ENCODE measurements around the gene CENPW. TPM values are rescaled to one million over a fixed set of nuclear protein-coding genes. Genes with fewer than 3 reads are reported as not detected.

CENPW gene
- total and polyA plus RNA-seq, 4 donors, result 0.67 to 8.3 (median 2.2) TPM

DNA sequence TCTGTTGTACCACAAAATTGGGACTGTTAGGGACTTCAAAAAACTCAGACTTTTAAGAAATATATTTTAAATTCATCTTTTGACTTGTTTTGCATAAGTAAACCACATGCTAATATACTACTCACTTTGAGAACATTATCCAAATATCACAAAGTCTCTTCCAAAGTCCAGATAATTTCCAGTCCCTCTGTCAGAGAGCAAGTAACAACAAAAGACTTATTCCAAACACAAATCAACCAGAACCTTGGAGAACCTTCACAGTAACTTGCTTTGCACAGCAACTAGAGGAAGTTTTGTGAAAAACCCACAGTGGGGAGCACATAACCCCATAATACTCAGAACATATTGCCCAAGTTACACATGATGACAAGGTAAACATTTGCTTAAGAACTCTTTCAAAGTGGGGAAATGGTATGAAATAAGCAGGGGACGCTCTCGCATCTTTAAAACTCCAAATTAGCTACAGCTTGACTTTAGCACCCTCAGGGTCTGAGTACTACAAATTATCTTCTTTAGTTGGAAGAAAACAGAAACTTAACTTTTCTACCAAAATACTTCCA, 37.8 kb downstream of the CENPW start:
- peaks cover 0 to under 1% (median 0%) of the 10 kb centered on the region in 4 donors for H3K9me3 ChIP-seq (ENCODE audit: control insufficient read depth in 4 of 4, low read length in 3 of 4)
- DNase-seq (ENCODE audit: low spot score), result no peak
- H3K4me1 ChIP-seq (ENCODE audit: control insufficient read depth in 4 of 4, insufficient read depth in 4 of 4, low read length in 3 of 4), result peaks cover 3 to 27% (median 10%) of the 10 kb centered on the region in 4 donors
- TF ChIP-seq, protein P1, sequence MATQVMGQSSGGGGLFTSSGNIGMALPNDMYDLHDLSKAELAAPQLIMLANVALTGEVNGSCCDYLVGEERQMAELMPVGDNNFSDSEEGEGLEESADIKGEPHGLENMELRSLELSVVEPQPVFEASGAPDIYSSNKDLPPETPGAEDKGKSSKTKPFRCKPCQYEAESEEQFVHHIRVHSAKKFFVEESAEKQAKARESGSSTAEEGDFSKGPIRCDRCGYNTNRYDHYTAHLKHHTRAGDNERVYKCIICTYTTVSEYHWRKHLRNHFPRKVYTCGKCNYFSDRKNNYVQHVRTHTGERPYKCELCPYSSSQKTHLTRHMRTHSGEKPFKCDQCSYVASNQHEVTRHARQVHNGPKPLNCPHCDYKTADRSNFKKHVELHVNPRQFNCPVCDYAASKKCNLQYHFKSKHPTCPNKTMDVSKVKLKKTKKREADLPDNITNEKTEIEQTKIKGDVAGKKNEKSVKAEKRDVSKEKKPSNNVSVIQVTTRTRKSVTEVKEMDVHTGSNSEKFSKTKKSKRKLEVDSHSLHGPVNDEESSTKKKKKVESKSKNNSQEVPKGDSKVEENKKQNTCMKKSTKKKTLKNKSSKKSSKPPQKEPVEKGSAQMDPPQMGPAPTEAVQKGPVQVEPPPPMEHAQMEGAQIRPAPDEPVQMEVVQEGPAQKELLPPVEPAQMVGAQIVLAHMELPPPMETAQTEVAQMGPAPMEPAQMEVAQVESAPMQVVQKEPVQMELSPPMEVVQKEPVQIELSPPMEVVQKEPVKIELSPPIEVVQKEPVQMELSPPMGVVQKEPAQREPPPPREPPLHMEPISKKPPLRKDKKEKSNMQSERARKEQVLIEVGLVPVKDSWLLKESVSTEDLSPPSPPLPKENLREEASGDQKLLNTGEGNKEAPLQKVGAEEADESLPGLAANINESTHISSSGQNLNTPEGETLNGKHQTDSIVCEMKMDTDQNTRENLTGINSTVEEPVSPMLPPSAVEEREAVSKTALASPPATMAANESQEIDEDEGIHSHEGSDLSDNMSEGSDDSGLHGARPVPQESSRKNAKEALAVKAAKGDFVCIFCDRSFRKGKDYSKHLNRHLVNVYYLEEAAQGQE (IDR thresholded peaks at IDR 0.05), result no peak
- TF ChIP-seq, protein P2, sequence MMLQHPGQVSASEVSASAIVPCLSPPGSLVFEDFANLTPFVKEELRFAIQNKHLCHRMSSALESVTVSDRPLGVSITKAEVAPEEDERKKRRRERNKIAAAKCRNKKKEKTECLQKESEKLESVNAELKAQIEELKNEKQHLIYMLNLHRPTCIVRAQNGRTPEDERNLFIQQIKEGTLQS (IDR thresholded peaks at IDR 0.05), result no peak
- TF ChIP-seq, protein P3, sequence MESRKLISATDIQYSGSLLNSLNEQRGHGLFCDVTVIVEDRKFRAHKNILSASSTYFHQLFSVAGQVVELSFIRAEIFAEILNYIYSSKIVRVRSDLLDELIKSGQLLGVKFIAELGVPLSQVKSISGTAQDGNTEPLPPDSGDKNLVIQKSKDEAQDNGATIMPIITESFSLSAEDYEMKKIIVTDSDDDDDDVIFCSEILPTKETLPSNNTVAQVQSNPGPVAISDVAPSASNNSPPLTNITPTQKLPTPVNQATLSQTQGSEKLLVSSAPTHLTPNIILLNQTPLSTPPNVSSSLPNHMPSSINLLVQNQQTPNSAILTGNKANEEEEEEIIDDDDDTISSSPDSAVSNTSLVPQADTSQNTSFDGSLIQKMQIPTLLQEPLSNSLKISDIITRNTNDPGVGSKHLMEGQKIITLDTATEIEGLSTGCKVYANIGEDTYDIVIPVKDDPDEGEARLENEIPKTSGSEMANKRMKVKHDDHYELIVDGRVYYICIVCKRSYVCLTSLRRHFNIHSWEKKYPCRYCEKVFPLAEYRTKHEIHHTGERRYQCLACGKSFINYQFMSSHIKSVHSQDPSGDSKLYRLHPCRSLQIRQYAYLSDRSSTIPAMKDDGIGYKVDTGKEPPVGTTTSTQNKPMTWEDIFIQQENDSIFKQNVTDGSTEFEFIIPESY (IDR thresholded peaks at IDR 0.05), result peak; percentile 29
- TF ChIP-seq NR2F2 (IDR thresholded peaks at IDR 0.05) (no peak), JUND (IDR thresholded peaks at IDR 0.05) (peak in 1 of 2 donors; percentile 24), RXRA (IDR thresholded peaks at IDR 0.05) (peak; percentile 38 to 59), HNF4G (IDR thresholded peaks at IDR 0.05) (peak; percentile 20), YY1 (IDR thresholded peaks at IDR 0.05) (peak; percentile 32), TAF1 (conservative IDR thresholded peaks at IDR 0.05) (no peak), EGR1 (IDR thresholded peaks at IDR 0.05; ENCODE audit: low read depth in 2 of 2) (no peak), RAD21 (IDR thresholded peaks at IDR 0.05) (peak; percentile 49 to 58), FOXA2 (IDR thresholded peaks at IDR 0.05) (no peak), SP1 (IDR thresholded peaks at IDR 0.05) (peak; percentile 53), HNF4A (conservative IDR thresholded peaks at IDR 0.05) (peak; percentile 71 to 77), FOXA1 (IDR thresholded peaks at IDR 0.05) (no peak), GABPA (IDR thresholded peaks at IDR 0.05 in 1 of 2, conservative IDR thresholded peaks at IDR 0.05 in 1 of 2) (no peak)
- TF ChIP-seq, protein P4, sequence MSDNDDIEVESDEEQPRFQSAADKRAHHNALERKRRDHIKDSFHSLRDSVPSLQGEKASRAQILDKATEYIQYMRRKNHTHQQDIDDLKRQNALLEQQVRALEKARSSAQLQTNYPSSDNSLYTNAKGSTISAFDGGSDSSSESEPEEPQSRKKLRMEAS (IDR thresholded peaks at IDR 0.05), result no peak
- TF ChIP-seq, protein P5, sequence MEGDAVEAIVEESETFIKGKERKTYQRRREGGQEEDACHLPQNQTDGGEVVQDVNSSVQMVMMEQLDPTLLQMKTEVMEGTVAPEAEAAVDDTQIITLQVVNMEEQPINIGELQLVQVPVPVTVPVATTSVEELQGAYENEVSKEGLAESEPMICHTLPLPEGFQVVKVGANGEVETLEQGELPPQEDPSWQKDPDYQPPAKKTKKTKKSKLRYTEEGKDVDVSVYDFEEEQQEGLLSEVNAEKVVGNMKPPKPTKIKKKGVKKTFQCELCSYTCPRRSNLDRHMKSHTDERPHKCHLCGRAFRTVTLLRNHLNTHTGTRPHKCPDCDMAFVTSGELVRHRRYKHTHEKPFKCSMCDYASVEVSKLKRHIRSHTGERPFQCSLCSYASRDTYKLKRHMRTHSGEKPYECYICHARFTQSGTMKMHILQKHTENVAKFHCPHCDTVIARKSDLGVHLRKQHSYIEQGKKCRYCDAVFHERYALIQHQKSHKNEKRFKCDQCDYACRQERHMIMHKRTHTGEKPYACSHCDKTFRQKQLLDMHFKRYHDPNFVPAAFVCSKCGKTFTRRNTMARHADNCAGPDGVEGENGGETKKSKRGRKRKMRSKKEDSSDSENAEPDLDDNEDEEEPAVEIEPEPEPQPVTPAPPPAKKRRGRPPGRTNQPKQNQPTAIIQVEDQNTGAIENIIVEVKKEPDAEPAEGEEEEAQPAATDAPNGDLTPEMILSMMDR (IDR thresholded peaks at IDR 0.05; ENCODE audit: low read depth, low read length, missing input control), result no peak
- H3K27ac ChIP-seq (ENCODE audit: low read depth in 1 of 2, low read length in 2 of 2), result no peak overlapping the region
- no peak overlapping the region for H3K4me3 ChIP-seq (ENCODE audit: low read depth in 1 of 3, low read length in 3 of 3)
- no peak overlapping the region for H3K9ac ChIP-seq (ENCODE audit: low read depth in 1 of 2, low read length in 2 of 2)
- WGBS, result 51% methylated on average over 2 of the region's 2 CpGs
- no peaks in the 10 kb centered on the region for H3K27me3 ChIP-seq (ENCODE audit: control insufficient read depth in 4 of 4, insufficient read depth in 4 of 4, low read length in 3 of 4)
- H3K36me3 ChIP-seq (ENCODE audit: control insufficient read depth in 4 of 4, insufficient read depth in 3 of 4, low read depth in 1 of 4, low read length in 3 of 4), result no peaks in the 10 kb centered on the region
